ENCODE results near the gene MYH15. TPM values are rescaled to one million over a fixed set of nuclear protein-coding genes. Genes with fewer than 3 reads are reported as not detected.

MYH15 gene
- total and polyA plus RNA-seq, 2 of the 4 experiments (the other 2 are of a cell fraction): 0.10 to 0.36 TPM

DNA sequence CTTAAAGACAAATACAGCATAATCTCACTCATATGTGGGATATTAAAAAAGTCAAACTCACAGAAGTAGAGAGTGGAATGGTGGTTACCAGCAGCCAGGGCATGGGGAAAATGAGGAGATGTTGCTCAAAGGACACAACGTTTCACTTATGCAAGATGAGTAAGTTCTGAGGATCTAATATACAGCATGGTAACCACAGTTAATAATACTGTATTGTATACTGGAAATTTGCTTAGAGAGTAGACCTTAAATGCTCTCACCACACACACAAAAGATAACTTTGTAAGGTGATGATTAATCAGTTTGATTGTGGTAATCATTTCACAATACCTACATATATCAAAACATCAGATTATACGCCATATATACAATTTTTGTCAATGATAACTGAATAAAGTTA, 60.0 kb downstream of the MYH15 start:
- CTCF ChIA-PET: no interaction called here

More for the DNA sequence above, 60.0 kb downstream of the MYH15 start:
- Histone ChIP-seq H4K91ac (ENCODE audit: insufficient read depth, low read depth, low read length) (no peak overlapping the region), H3K36me3 (ENCODE audit: control insufficient read depth, insufficient read depth, low read length) (no peaks in the 10 kb centered on the region), H3K14ac (replicated peaks; ENCODE audit: low read depth, low read length) (no peak overlapping the region), H3K27me3 (ENCODE audit: control insufficient read depth, insufficient read depth, low read length) (no peaks in the 10 kb centered on the region), H3K79me1 (ENCODE audit: low read depth in 1 of 2, low read length in 2 of 2) (no peaks in the 10 kb centered on the region), H3K18ac (ENCODE audit: low read depth, low read length) (no peak overlapping the region), H3K9ac (ENCODE audit: low read depth, low read length) (no peak overlapping the region), H3K27ac (ENCODE audit: insufficient read depth, low read length) (no peak overlapping the region), H3K23ac (ENCODE audit: low read depth, low read length) (no peak overlapping the region), H3K9me3 (ENCODE audit: control insufficient read depth, insufficient read depth, low read length) (peaks cover 10% of the 10 kb centered on the region), H2BK15ac (ENCODE audit: low read depth, low read length) (no peak overlapping the region), H3K4me1 (ENCODE audit: control insufficient read depth, insufficient read depth, low read length) (peaks cover 2% of the 10 kb centered on the region), H4K5ac (ENCODE audit: low read depth, low read length) (no peak overlapping the region), H2BK20ac (ENCODE audit: low read depth, low read length) (no peak overlapping the region), H3K9me1 (ENCODE audit: insufficient read depth, low read length) (no peaks in the 10 kb centered on the region), H2AFZ (replicated peaks; ENCODE audit: low read length, poor library complexity) (no peak overlapping the region), H2BK120ac (ENCODE audit: low read depth, low read length) (no peak overlapping the region), H3K4me2 (ENCODE audit: low read depth, low read length) (no peak overlapping the region), H4K20me1 (ENCODE audit: insufficient read depth, low read length) (no peaks in the 10 kb centered on the region), H3K56ac (ENCODE audit: extremely low read depth, insufficient read depth, low read length) (no peak overlapping the region), H3K4me3 (ENCODE audit: insufficient read depth, low read depth, low read length) (no peak overlapping the region), H3K4ac (ENCODE audit: low read depth, low read length) (no peak overlapping the region), H2AK5ac (ENCODE audit: low read depth, low read length) (no peak overlapping the region), H4K8ac (ENCODE audit: low read depth in 2 of 2, low read length in 2 of 2) (no peak overlapping the region), H2AK9ac (replicated peaks; ENCODE audit: low read depth, low read length, poor library complexity) (no peak overlapping the region), H2BK5ac (ENCODE audit: low read depth, low read length, poor library complexity, severe bottlenecking) (no peak overlapping the region)
- TF ChIP-seq RFX5 (IDR thresholded peaks at IDR 0.05; ENCODE audit: low read depth, low read length): no peak
- TF ChIP-seq NFE2L2 (IDR thresholded peaks at IDR 0.05; ENCODE audit: low read depth, low read length): no peak
- no peak for TF ChIP-seq CHD1 (IDR thresholded peaks at IDR 0.05; ENCODE audit: low read depth, low read length)
- no peak for TF ChIP-seq POLR2A (IDR thresholded peaks at IDR 0.05; ENCODE audit: low read depth, low read length)
- no peak for TF ChIP-seq MAZ (IDR thresholded peaks at IDR 0.05; ENCODE audit: borderline replicate concordance, low read depth, low read length)
- TF ChIP-seq RAD21 (IDR thresholded peaks at IDR 0.05; ENCODE audit: low read length): no peak
- TF ChIP-seq RCOR1 (IDR thresholded peaks at IDR 0.05; ENCODE audit: insufficient replicate concordance, low read length): no peak
- no peak for TF ChIP-seq MXI1 (IDR thresholded peaks at IDR 0.05; ENCODE audit: borderline replicate concordance, low read depth, low read length)
- no peak for TF ChIP-seq FOS (IDR thresholded peaks at IDR 0.05; ENCODE audit: low read depth, low read length)
- no peak for TF ChIP-seq ELK1 (IDR thresholded peaks at IDR 0.05; ENCODE audit: borderline replicate concordance, low read depth, low read length)
- no peak for TF ChIP-seq CEBPB (IDR thresholded peaks at IDR 0.05; ENCODE audit: low read depth, low read length)
- TF ChIP-seq, protein P1, sequence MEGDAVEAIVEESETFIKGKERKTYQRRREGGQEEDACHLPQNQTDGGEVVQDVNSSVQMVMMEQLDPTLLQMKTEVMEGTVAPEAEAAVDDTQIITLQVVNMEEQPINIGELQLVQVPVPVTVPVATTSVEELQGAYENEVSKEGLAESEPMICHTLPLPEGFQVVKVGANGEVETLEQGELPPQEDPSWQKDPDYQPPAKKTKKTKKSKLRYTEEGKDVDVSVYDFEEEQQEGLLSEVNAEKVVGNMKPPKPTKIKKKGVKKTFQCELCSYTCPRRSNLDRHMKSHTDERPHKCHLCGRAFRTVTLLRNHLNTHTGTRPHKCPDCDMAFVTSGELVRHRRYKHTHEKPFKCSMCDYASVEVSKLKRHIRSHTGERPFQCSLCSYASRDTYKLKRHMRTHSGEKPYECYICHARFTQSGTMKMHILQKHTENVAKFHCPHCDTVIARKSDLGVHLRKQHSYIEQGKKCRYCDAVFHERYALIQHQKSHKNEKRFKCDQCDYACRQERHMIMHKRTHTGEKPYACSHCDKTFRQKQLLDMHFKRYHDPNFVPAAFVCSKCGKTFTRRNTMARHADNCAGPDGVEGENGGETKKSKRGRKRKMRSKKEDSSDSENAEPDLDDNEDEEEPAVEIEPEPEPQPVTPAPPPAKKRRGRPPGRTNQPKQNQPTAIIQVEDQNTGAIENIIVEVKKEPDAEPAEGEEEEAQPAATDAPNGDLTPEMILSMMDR (conservative IDR thresholded peaks at IDR 0.05; ENCODE audit: low read depth, low read length): no peak
- TF ChIP-seq BHLHE40 (IDR thresholded peaks at IDR 0.05; ENCODE audit: low read depth, low read length): no peak
- TF ChIP-seq MAFK (IDR thresholded peaks at IDR 0.05; ENCODE audit: low read depth, low read length): no peak
- TF ChIP-seq, protein P2, sequence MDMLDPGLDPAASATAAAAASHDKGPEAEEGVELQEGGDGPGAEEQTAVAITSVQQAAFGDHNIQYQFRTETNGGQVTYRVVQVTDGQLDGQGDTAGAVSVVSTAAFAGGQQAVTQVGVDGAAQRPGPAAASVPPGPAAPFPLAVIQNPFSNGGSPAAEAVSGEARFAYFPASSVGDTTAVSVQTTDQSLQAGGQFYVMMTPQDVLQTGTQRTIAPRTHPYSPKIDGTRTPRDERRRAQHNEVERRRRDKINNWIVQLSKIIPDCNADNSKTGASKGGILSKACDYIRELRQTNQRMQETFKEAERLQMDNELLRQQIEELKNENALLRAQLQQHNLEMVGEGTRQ (IDR thresholded peaks at IDR 0.05; ENCODE audit: low read depth, low read length): no peak
- TF ChIP-seq SMC3 (IDR thresholded peaks at IDR 0.05; ENCODE audit: low read depth, low read length): no peak
- dilution Hi-C loops (cut with HindIII; ENCODE audit: low sequenced_read_pairs, unreplicated experiment) (no loop called here), intact Hi-C loops (cut with micrococcal nuclease) (no loop called here), in situ Hi-C loops (cut with MboI; ENCODE audit: low sequenced_read_pairs) (no loop called here)
- no peak for DNase-seq
- no TSS peak for BruUV-seq (replicated peaks)
- ATAC-seq (ENCODE audit: low read depth): no peak
- WGBS, 2 experiments (ENCODE audit: extremely low coverage in 2 of 2, insufficient read length in 1 of 2): no CpG with 5 or more reads among the region's 2 CpGs
- POLR2A ChIA-PET (ENCODE audit: unreplicated experiment): no interaction called here

Measured in IMR-90 (cell line).